ENCODE results near the gene GPS1. TPM values are rescaled to one million over a fixed set of nuclear protein-coding genes. Genes with fewer than 3 reads are reported as not detected.
A peak's percentile ranks its signal among the peaks of the same experiment; 100 is the strongest.

The GPS1 gene
- polyA plus RNA-seq (2012; ENCODE audit: insufficient read length, low read depth) = 422 TPM

DNA sequence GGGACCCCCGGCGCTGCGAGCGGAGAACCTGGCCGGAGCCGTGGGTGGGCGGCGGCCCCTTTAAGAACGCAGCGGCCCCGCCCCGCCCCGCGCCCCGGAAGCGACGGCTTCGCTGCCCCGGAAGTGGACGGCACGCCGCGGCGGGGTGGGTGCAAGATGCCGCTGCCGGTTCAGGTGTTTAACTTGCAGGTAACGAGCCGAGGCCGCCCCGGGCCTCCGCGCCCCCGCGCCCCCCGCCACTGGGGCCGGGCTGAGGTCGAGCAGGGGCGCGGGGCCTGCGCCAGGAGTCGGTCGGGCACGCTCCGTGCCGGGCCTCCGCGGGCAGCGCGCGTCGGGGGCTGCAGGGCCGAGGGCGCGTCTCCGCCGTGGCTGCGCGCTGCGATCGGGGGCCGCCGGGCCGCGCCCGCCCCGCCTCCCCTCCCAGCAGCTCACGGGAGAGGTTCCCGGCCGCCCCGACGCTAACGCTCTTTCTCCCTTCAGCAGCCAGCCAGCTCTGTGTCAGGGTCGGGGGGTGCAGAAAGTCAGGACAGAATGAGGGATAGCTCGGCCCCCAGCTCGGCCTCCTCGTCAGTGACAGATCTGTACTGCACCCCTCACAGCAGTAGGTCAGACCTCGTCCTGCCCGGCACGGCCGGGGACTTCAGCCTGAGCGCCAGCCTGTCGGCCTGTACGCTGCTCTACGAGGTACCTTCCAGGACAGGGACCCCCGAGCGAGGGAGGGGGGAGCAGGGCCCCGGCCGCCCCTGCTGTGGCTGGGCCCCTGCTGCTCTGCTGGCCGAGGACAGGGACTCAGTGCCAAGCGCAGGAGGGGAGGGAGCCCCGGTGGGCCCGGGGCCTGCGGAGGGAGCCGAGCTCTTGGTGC lies at the start of gene GPS1, which contains the start of gene RFNG:
GPS1 (plus strand) TSS at position 123 of the 862 bp plus-strand sequence; CDS start at position 157, 34 bp downstream.
RFNG (minus strand) TSS at position 36 of the 862 bp plus-strand sequence. CDS start 45 bp downstream, outside the sequence.
- no peak; the same call in 1 of the 2 replicates for TF ChIP-seq POLR2AphosphoS5 (IDR thresholded peaks at IDR 0.05; ENCODE audit: low read depth, low read length)
- no peak for TF ChIP-seq FOXP2 (optimal IDR thresholded peaks at IDR 0.05; ENCODE audit: borderline replicate concordance, extremely low read depth, extremely low read length, insufficient read depth)
- TF ChIP-seq TAF1 (IDR thresholded peaks at IDR 0.05; ENCODE audit: borderline replicate concordance, insufficient read depth, low read length) = 0 out of 2 replicates have a peak, but pooled peaks have one; percentile 30
- TF ChIP-seq, protein P1, sequence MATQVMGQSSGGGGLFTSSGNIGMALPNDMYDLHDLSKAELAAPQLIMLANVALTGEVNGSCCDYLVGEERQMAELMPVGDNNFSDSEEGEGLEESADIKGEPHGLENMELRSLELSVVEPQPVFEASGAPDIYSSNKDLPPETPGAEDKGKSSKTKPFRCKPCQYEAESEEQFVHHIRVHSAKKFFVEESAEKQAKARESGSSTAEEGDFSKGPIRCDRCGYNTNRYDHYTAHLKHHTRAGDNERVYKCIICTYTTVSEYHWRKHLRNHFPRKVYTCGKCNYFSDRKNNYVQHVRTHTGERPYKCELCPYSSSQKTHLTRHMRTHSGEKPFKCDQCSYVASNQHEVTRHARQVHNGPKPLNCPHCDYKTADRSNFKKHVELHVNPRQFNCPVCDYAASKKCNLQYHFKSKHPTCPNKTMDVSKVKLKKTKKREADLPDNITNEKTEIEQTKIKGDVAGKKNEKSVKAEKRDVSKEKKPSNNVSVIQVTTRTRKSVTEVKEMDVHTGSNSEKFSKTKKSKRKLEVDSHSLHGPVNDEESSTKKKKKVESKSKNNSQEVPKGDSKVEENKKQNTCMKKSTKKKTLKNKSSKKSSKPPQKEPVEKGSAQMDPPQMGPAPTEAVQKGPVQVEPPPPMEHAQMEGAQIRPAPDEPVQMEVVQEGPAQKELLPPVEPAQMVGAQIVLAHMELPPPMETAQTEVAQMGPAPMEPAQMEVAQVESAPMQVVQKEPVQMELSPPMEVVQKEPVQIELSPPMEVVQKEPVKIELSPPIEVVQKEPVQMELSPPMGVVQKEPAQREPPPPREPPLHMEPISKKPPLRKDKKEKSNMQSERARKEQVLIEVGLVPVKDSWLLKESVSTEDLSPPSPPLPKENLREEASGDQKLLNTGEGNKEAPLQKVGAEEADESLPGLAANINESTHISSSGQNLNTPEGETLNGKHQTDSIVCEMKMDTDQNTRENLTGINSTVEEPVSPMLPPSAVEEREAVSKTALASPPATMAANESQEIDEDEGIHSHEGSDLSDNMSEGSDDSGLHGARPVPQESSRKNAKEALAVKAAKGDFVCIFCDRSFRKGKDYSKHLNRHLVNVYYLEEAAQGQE (IDR thresholded peaks at IDR 0.05; ENCODE audit: insufficient read depth in 1 of 2, low read depth in 2 of 2, low read length in 2 of 2) = peak in 1 of 2 experiments; percentile 21; a peak in 1 of 4 replicates

DNA sequence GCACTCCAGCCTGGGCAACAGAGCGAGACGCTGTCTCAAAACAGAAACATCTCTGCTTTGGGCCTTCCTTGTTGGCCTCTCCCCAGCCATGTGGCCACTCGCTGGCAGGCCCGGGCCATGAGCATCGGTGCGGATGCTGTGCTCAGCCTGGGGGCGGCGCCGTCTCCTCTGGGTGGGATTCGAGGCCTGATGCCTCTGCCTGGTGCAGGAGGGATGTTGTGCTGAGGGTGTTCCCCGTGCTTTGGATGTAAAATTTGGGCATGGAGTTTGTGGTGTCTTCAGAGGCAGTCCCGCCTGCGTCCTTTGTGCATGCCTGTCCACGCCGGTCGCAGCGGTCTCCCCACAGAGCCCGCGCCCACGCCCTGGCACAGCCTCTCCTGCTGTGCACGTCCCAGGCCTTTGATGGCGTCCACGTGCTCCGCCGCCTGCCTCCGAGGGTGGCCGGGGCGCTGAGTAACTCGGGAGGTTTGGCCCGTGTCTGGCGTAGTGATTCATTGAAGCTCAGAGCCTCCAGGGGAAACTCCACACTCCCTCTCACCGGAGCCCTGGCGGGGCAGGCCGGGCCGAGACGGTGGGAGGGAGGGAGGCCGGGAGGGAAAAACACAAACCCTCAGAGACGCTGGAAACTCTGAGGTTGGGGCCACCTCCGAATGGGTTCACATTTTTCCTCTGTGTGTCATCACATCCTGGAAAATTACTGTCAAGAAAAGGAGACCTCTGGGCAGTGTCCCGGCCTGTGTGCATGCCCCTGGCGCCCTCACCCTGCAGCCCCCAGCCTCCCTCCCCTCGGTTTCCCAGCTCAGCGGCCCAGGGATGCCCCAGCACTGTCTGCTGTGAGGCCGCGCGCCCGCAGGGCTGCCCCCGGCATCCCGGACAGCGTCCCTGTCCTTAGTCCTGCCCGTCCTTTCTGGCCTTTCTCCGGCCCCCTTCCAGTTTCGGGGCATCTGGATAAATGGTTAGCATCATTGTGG lies 48.0 kb upstream of the GPS1 start:
- TF ChIP-seq, protein P1 (IDR thresholded peaks at IDR 0.05; ENCODE audit: insufficient read depth in 1 of 2, low read depth in 2 of 2, low read length in 2 of 2) = 0 out of 4 replicates have a peak, but pooled peaks of 1 of the 2 experiments have one; percentile 40
- TF ChIP-seq FOXP2 (optimal IDR thresholded peaks at IDR 0.05; ENCODE audit: borderline replicate concordance, extremely low read depth, extremely low read length, insufficient read depth) = no peak

DNA sequence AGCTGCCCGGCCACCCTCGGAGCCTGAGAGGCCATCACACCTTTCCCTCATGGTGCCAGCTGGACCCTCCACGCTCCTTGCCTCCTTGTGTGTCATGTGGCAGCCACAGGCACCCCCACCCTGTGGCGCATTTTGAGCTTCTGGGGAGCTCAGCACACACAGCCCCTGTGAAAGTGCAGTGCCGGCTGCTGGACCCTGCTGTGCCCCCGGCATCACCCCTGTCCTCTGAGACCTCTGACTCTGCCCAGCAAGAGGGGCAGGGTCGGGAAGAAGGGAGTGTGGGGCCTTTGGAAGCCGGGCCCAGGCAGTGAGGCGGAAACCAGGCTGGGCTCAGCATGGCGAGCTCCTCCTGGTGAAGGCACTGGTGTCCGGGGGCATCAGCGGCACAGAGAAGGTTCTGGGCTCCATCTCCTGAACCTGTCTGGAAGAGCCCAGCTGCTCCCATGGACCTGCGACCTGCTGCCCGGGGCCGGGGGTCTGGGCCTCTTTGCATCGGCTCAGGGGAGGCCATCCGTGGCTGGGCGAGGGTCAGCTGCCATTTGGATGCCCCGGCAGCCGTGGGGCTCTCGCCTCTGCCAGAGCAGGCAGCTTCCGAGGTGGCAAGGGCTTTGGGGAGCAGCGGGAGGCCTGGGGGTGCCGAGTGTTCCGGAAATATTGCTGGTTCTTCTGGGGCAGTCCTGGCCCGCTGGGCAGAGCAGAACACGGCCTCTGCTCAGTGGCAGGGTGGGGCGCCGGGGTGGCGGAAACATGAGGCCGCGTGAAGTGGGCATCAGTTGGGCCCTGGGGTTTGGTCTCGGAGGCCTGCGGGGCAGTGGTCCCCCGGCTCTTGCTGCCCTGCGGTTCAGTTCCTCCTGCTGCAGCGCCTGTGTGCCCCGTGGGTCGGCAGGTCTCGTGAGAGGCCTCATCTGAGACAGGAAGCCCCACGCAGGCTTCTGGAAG lies 46.9 kb upstream of the GPS1 start:
- TF ChIP-seq TAF1 (IDR thresholded peaks at IDR 0.05; ENCODE audit: borderline replicate concordance, insufficient read depth, low read length) = no peak
- TF ChIP-seq, protein P1 (IDR thresholded peaks at IDR 0.05; ENCODE audit: insufficient read depth in 1 of 2, low read depth in 2 of 2, low read length in 2 of 2) = no peak
- no peak for TF ChIP-seq POLR2AphosphoS5 (IDR thresholded peaks at IDR 0.05; ENCODE audit: low read depth, low read length)
- TF ChIP-seq SIN3A (IDR thresholded peaks at IDR 0.05; ENCODE audit: borderline replicate concordance, insufficient read depth, low read length) = no peak
- TF ChIP-seq FOXP2 (optimal IDR thresholded peaks at IDR 0.05; ENCODE audit: borderline replicate concordance, extremely low read depth, extremely low read length, insufficient read depth) = no peak

DNA sequence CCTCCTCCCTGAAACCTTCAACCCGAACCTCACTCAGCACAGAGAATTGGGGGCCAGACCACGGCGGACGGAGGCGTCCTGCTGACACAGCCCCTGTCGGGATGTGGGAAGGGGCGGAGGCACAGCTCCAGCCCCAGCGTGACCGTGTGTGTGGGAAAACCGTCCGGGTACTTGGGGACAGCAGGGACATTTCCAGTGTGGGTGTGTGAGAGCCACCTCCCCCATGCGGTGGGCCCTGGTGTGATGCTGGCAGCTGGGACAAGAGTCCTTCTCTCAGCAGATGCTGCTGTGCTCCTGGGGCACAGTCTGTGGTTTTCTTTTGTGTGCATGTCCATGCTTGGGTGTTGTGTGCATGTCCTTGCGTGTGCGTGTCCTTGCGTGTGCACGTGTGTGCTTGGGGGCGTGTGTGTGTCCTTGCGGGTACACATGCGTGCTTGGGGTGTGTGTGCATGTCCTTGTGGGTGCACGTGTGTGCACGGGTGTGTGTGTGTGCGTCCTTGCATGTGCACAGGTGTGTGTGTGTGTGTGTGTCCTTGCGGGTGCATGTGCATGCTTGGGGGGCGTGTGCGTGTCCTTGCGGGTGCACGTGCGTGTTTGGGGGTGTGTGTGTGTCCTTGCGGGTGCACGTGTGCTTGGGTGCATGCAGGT lies 45.9 kb upstream of the GPS1 start:
- TF ChIP-seq TAF1 (IDR thresholded peaks at IDR 0.05; ENCODE audit: borderline replicate concordance, insufficient read depth, low read length) (no peak), POLR2AphosphoS5 (IDR thresholded peaks at IDR 0.05; ENCODE audit: low read depth, low read length) (no peak), SIN3A (IDR thresholded peaks at IDR 0.05; ENCODE audit: borderline replicate concordance, insufficient read depth, low read length) (no peak), FOXP2 (optimal IDR thresholded peaks at IDR 0.05; ENCODE audit: borderline replicate concordance, extremely low read depth, extremely low read length, insufficient read depth) (no peak)
- TF ChIP-seq, protein P1 (IDR thresholded peaks at IDR 0.05; ENCODE audit: insufficient read depth in 1 of 2, low read depth in 2 of 2, low read length in 2 of 2) = no peak
